Measurements from ENCODE around the gene EBPL. TPM values are rescaled to one million over a fixed set of nuclear protein-coding genes. Genes with fewer than 3 reads are reported as not detected.
"Not testable (repeated sequence)": the region's sequence is repeated elsewhere in the genome, so short reads cannot be mapped to it uniquely, and the experiment has no call there.

Gene EBPL
- polyA plus RNA-seq, 2 of the 4 experiments (the other 2 are of a cell fraction): 53.1 to 95.0 TPM

GRCh38 chr13:49714757-49715156 is 23.5 kb upstream of the EBPL start:
- no peak for DNase-seq (ENCODE audit: low read depth in 1 of 2, low spot score in 1 of 2)
- peaks cover 13% of the 10 kb centered on the region; the same call in 2 of the 3 replicates for H3K9me3 ChIP-seq
- WGBS (ENCODE audit: missing lambda C conversion rate): 91% methylated on average over 1 of the region's 1 CpG
- POLR2A ChIA-PET: no interaction called here
- H3K4me1 ChIP-seq: peaks cover 13% of the 10 kb centered on the region
- CTCF ChIA-PET: no interaction called here
- ATAC-seq: no peak
- no peak for FAIRE-seq
- H3K4me2 ChIP-seq: no peak overlapping the region
- TF ChIP-seq GATA3 (IDR thresholded peaks at IDR 0.05; ENCODE audit: borderline replicate concordance): no peak
- TF ChIP-seq TFCP2L1 (CRISPR knock-in tag; IDR thresholded peaks at IDR 0.05): no peak
- TF ChIP-seq HOXB5 (CRISPR knock-in tag; IDR thresholded peaks at IDR 0.05): no peak
- no peak for TF ChIP-seq FOXS1 (CRISPR knock-in tag; IDR thresholded peaks at IDR 0.05)
- no peak for TF ChIP-seq POLR2A (IDR thresholded peaks at IDR 0.05; ENCODE audit: low read length)
- no peak overlapping the region for H3K27ac ChIP-seq
- H3K4me3 ChIP-seq: no peak overlapping the region

DNA sequence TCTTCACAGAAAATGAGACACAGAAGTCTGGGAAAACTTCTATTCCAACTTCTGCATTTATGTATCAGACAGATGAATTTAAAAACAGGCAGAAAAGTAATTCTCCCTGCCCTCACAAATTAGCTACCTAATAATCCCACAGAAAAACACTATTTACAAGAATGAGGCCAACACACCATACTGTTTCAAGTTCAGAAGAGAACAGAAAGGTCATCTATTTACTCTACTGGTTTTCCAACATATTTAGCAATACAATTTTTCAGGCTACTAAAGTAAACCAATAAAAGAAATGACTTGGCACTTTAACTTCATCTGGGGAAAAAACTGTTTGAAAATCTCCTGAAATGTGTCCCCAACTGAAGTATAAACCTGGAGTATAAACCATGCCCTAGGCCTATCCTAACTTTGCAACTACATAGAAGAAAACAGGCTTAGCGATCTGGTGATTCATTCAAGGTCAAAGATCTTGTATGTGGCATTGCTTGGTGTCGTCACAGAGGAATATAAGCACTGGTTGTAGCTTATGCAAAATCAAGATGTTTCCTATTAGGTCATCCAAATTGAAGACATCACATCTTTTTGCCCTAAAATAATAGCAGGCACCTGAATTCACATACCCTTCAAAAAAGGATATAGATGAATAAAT is 20.1 kb upstream of the EBPL start:
- no peak overlapping the region for H3K4me3 ChIP-seq
- FAIRE-seq: no peak
- peaks cover 13% of the 10 kb centered on the region; the same call in 2 of the 3 replicates for H3K9me3 ChIP-seq
- peak in 1 of 2 experiments; percentile 38 for DNase-seq (ENCODE audit: low read depth in 1 of 2, low spot score in 1 of 2)
- 36% methylated on average over 2 of the region's 2 CpGs for WGBS (ENCODE audit: missing lambda C conversion rate)
- ATAC-seq: peak; percentile 47 to 65; a peak in 3 of 6 replicates
- TF ChIP-seq CHD4 (IDR thresholded peaks at IDR 0.05; ENCODE audit: borderline replicate concordance) (no peak), RARB (CRISPR knock-in tag; IDR thresholded peaks at IDR 0.05) (no peak), MYC (IDR thresholded peaks at IDR 0.05; ENCODE audit: borderline replicate concordance, low read length) (no peak), JUNB (IDR thresholded peaks at IDR 0.05) (no peak), BCL3 (IDR thresholded peaks at IDR 0.05) (no peak), ZNF302 (CRISPR knock-in tag; IDR thresholded peaks at IDR 0.05) (no peak), NPAS2 (CRISPR knock-in tag; IDR thresholded peaks at IDR 0.05; ENCODE audit: borderline replicate concordance) (no peak)
- H3K4me1 ChIP-seq: peaks cover 13% of the 10 kb centered on the region
- peak overlapping the region in 1 of 2 experiments; percentile 22; a peak in 2 of 6 replicates for H3K27ac ChIP-seq
- POLR2A ChIA-PET: no interaction called here
- CTCF ChIA-PET: interaction anchor here (1.1 to 1.2 kb wide), 2 partner anchors 20 to 137 kb away, joined by 3 read pairs; partner anchors contain the start of gene EBPL
- H3K4me2 ChIP-seq: peak overlapping the region; percentile 21

- H3K4me3 ChIP-seq; H3K9me3 ChIP-seq; CTCF ChIA-PET; FAIRE-seq; H3K4me2 ChIP-seq; ATAC-seq; H3K4me1 ChIP-seq; H3K27ac ChIP-seq; DNase-seq (ENCODE audit: low read depth in 1 of 2, low spot score in 1 of 2); POLR2A ChIA-PET: not testable (repeated sequence)
- TF ChIP-seq ZC3H11A (IDR thresholded peaks at IDR 0.05): peak; percentile 40
- 97% methylated on average over 7 of the region's 7 CpGs for WGBS (ENCODE audit: missing lambda C conversion rate)
Observed at GRCh38 chr13:49704264-49704663, 13.0 kb upstream of the EBPL start.

GRCh38 chr13:49701491-49701890 is 10.2 kb upstream of the EBPL start:
- H3K4me1 ChIP-seq: no peaks in the 10 kb centered on the region
- TF ChIP-seq, protein P1, sequence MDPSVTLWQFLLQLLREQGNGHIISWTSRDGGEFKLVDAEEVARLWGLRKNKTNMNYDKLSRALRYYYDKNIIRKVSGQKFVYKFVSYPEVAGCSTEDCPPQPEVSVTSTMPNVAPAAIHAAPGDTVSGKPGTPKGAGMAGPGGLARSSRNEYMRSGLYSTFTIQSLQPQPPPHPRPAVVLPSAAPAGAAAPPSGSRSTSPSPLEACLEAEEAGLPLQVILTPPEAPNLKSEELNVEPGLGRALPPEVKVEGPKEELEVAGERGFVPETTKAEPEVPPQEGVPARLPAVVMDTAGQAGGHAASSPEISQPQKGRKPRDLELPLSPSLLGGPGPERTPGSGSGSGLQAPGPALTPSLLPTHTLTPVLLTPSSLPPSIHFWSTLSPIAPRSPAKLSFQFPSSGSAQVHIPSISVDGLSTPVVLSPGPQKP (IDR thresholded peaks at IDR 0.05; ENCODE audit: low read depth, low read length): no peak
- TF ChIP-seq MAX (IDR thresholded peaks at IDR 0.05): no peak
- TF ChIP-seq FOXS1 (CRISPR knock-in tag; IDR thresholded peaks at IDR 0.05): no peak
- TF ChIP-seq BHLHE40 (IDR thresholded peaks at IDR 0.05; ENCODE audit: low read depth, low read length): no peak
- TF ChIP-seq, protein P2, sequence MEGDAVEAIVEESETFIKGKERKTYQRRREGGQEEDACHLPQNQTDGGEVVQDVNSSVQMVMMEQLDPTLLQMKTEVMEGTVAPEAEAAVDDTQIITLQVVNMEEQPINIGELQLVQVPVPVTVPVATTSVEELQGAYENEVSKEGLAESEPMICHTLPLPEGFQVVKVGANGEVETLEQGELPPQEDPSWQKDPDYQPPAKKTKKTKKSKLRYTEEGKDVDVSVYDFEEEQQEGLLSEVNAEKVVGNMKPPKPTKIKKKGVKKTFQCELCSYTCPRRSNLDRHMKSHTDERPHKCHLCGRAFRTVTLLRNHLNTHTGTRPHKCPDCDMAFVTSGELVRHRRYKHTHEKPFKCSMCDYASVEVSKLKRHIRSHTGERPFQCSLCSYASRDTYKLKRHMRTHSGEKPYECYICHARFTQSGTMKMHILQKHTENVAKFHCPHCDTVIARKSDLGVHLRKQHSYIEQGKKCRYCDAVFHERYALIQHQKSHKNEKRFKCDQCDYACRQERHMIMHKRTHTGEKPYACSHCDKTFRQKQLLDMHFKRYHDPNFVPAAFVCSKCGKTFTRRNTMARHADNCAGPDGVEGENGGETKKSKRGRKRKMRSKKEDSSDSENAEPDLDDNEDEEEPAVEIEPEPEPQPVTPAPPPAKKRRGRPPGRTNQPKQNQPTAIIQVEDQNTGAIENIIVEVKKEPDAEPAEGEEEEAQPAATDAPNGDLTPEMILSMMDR (IDR thresholded peaks at IDR 0.05): no peak
- no peak for TF ChIP-seq HDAC2 (IDR thresholded peaks at IDR 0.05)
- no peak for TF ChIP-seq ZFP36 (IDR thresholded peaks at IDR 0.05; ENCODE audit: borderline replicate concordance, partially characterized antibody)
- no peak for TF ChIP-seq CHD2 (IDR thresholded peaks at IDR 0.05; ENCODE audit: low read length, partially characterized antibody)
- TF ChIP-seq POLR2A (IDR thresholded peaks at IDR 0.05; ENCODE audit: low read length): no peak
- no peak for TF ChIP-seq JUN (IDR thresholded peaks at IDR 0.05)
- TF ChIP-seq MAZ (IDR thresholded peaks at IDR 0.05; ENCODE audit: borderline replicate concordance, low read depth, low read length): no peak
- TF ChIP-seq RCOR1 (IDR thresholded peaks at IDR 0.05; ENCODE audit: low read depth, low read length): no peak
- CTCF ChIA-PET: no interaction called here
- POLR2A ChIA-PET: no interaction called here
- no peak overlapping the region for H3K27ac ChIP-seq
- no peaks in the 10 kb centered on the region for H3K9me3 ChIP-seq
- no peak overlapping the region for H3K4me2 ChIP-seq
- no peak overlapping the region for H3K4me3 ChIP-seq
- DNase-seq (ENCODE audit: low read depth in 1 of 2, low spot score in 1 of 2): no peak
- no peak for ATAC-seq
- no peak for FAIRE-seq

All from A549 (cell line).